Suprapubic skin (tissue), 4 donors: ENCODE data around the gene INHBB.

Experiments used
- EP300 ChIP-seq: sonication (generic); formaldehyde crosslinking; IDR thresholded peaks from one replicate; pipeline ENCODE4 v1.6.1; 2017; ENCODE audit warnings: antibody characterized with exemption
- POLR2A ChIP-seq, 2 donors: fragments of 450-650 bp; IDR thresholded peaks; one replicate each; pipeline ENCODE4 v1.6.1; 2017; ENCODE audit warnings: antibody characterized with exemption in 2 of 2, mild to moderate bottlenecking in 2 of 2, moderate library complexity in 2 of 2
- POLR2AphosphoS5 ChIP-seq, 3 donors: sonication (generic); formaldehyde crosslinking; IDR thresholded peaks; one replicate each; pipeline ENCODE4 v1.6.1; 2017; ENCODE audit warnings: antibody characterized with exemption in 3 of 3
- TF ChIP-seq, protein P1 (sequence below), 2 donors: fragments of 200-600 bp in 1 of 2; fragments of 450-650 bp in 1 of 2; sonication (generic) in 1 of 2; IDR thresholded peaks; one replicate each; pipeline ENCODE4 v1.5.1; 2016 to 2019; ENCODE audit warnings: antibody characterized with exemption in 2 of 2, mild to moderate bottlenecking in 1 of 2, moderate library complexity in 1 of 2

DNA sequence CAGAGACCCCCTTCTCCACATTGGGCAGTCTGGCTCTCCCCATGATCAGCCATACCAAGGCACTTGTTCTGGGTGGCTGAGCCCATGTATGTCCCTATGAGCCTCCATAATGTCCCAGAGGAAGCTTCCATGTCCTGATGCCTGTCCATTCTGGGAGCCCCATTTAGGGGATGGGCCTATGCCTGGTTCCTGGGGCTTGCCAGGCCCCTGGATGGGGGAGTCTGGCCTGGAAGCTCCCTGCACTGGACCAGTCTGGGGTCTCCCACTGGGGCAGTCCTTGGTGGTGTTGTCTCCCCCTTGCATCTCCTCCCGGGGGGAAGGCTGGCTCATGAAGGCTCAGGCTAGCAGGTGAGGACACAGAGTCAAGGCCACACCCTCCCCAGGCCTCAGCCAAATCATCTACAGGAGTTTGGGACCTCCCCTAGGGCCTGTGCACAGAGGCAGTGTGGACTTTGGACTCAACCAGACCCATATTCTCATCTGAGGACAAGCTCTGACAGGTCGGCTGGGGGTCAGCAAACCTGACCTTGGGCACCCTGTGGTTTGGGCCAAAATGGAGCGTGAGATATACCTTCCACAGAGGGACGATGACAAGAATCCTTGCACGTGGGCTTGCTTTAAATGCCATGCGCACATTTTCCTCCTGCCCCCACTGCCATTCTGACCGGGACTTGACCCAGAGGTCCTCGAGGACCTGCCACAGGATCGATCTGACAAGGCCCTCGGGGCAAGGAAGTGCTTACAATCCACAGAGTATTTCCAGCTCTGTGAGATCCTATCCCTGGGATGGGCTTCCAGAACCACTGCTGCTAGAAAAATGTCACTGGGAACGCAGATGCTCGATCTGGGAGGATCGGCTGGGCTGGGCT, 38.8 kb downstream of the INHBB start:
- TF ChIP-seq, protein P1, sequence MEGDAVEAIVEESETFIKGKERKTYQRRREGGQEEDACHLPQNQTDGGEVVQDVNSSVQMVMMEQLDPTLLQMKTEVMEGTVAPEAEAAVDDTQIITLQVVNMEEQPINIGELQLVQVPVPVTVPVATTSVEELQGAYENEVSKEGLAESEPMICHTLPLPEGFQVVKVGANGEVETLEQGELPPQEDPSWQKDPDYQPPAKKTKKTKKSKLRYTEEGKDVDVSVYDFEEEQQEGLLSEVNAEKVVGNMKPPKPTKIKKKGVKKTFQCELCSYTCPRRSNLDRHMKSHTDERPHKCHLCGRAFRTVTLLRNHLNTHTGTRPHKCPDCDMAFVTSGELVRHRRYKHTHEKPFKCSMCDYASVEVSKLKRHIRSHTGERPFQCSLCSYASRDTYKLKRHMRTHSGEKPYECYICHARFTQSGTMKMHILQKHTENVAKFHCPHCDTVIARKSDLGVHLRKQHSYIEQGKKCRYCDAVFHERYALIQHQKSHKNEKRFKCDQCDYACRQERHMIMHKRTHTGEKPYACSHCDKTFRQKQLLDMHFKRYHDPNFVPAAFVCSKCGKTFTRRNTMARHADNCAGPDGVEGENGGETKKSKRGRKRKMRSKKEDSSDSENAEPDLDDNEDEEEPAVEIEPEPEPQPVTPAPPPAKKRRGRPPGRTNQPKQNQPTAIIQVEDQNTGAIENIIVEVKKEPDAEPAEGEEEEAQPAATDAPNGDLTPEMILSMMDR (IDR thresholded peaks at IDR 0.05): no peak
- no peak for TF ChIP-seq POLR2A (IDR thresholded peaks at IDR 0.05)
- no peak for TF ChIP-seq POLR2AphosphoS5 (IDR thresholded peaks at IDR 0.05)
- no peak for TF ChIP-seq EP300
